Testis (tissue), 3 donors: Measurements from ENCODE around the gene HOXA5. TPM values are rescaled to one million over a fixed set of nuclear protein-coding genes. Genes with fewer than 3 reads are reported as not detected.

Experiments
- DNase-seq: peaks from one replicate; pipeline ENCODE4 v3.0.0-alpha.2; 2019
- H3K27ac ChIP-seq, 2 donors: fragments of 200-600 bp; sonication (generic); one replicate each; pipeline ENCODE4 v1.5.1; 2019
- H3K27me3 ChIP-seq: fragments of 200-600 bp; sonication (generic); one replicate; pipeline ENCODE4 v1.5.1; 2019
- H3K36me3 ChIP-seq: fragments of 200-600 bp; sonication (generic); one replicate; pipeline ENCODE4 v1.5.1; 2017; ENCODE audit warnings: low read depth; ENCODE audit errors: missing control alignments
- H3K4me1 ChIP-seq: fragments of 200-600 bp; sonication (generic); one replicate; pipeline ENCODE4 v1.5.1; 2019
- H3K4me3 ChIP-seq, 2 donors: fragments of 200-600 bp; sonication (generic); one replicate each; pipeline ENCODE4 v1.5.1; 2017 to 2019
- H3K9me3 ChIP-seq: fragments of 200-600 bp; sonication (generic); one replicate; pipeline ENCODE4 v1.5.1; 2017
- CTCF ChIP-seq, 3 experiments: fragments of 450-650 bp in 2 of 3; fragments of 200-600 bp in 1 of 3; sonication (generic) in 1 of 3; IDR thresholded peaks; one replicate each; pipeline ENCODE4 v1.5.1; 2016 to 2019; ENCODE audit warnings: antibody characterized with exemption in 3 of 3, mild to moderate bottlenecking in 2 of 3, moderate library complexity in 1 of 3
- POLR2A ChIP-seq: fragments of 450-650 bp; IDR thresholded peaks from one replicate; pipeline ENCODE4 v1.6.1; 2017; ENCODE audit warnings: antibody characterized with exemption, mild to moderate bottlenecking, moderate library complexity
- WGBS, 2 donors: methylation state at CpG; one replicate each; pipeline ENCODE4 v1.1.5; 2018; 5-methylcytosine and 5-hydroxymethylcytosine counted together
- intact Hi-C: fragments of 100-400 bp; cut with DNase I; formaldehyde crosslinking; loops from one replicate; pipeline ENCODE4 v1.15.1; 2023; ENCODE audit warnings: low total_unique reads
- polyA plus RNA-seq: library from polyadenylated mRNA; stranded (reverse); fragments of 350-450 nt; fragmentation: Illumina TruSeq; extraction: RNeasy Lipid Tissue Mini Kit (QIAGEN cat#74804); gene quantifications from one replicate; pipeline ENCODE4 v1.2.3, GENCODE V29; 2014; ENCODE audit warnings: low read depth, low replicate concordance; ENCODE audit not compliant: insufficient read depth
- total RNA-seq, 2 donors: library from RNA; depleted of rRNA; stranded (reverse); fragments of >200 nt; gene quantifications; one replicate each; pipeline ENCODE4 v1.2.3, GENCODE V29; 2016

HOXA5 gene
- total and polyA plus RNA-seq, 3 donors from 2014 or later = 0.63 to 7.6 TPM; not detected in 1

GRCh38 chr7:27183682-27184336 is 40.3 kb upstream of the HOXA5 start:
- no peak for DNase-seq
- Histone ChIP-seq H3K27ac (no peak overlapping the region), H3K4me1 (peaks cover 7% of the 10 kb centered on the region), H3K4me3 (no peak overlapping the region), H3K9me3 (no peaks in the 10 kb centered on the region), H3K27me3 (peaks cover 8% of the 10 kb centered on the region), H3K36me3 (no peaks in the 10 kb centered on the region)
- TF ChIP-seq CTCF (IDR thresholded peaks at IDR 0.05) (no peak), POLR2A (no peak)
- intact Hi-C loops = no loop called here
- 6 to 7% methylated on average over 30 of the region's 30 CpGs for WGBS, 2 donors

GRCh38 chr7:27182861-27183681 is 39.6 kb upstream of the HOXA5 start:
- Histone ChIP-seq H3K4me1 (peaks cover 7% of the 10 kb centered on the region), H3K4me3 (no peak overlapping the region), H3K27ac (no peak overlapping the region), H3K27me3 (peaks cover 8% of the 10 kb centered on the region), H3K36me3 (no peaks in the 10 kb centered on the region), H3K9me3 (no peaks in the 10 kb centered on the region)
- 10 to 16% methylated on average over 32 to 39 of the region's 39 CpGs for WGBS, 2 donors
- intact Hi-C loops = no loop called here
- no peak for TF ChIP-seq CTCF (IDR thresholded peaks at IDR 0.05)
- TF ChIP-seq POLR2A = no peak
- no peak for DNase-seq

GRCh38 chr7:27182285-27182841 is 38.9 kb upstream of the HOXA5 start:
- H3K27ac ChIP-seq = no peak overlapping the region
- intact Hi-C loops = no loop called here
- H3K36me3 ChIP-seq = no peaks in the 10 kb centered on the region
- H3K4me3 ChIP-seq = no peak overlapping the region
- H3K27me3 ChIP-seq = peaks cover 8% of the 10 kb centered on the region
- no peaks in the 10 kb centered on the region for H3K9me3 ChIP-seq
- H3K4me1 ChIP-seq = peaks cover 7% of the 10 kb centered on the region
- DNase-seq = no peak
- 42 to 43% methylated on average over 3 to 4 of the region's 4 CpGs for WGBS, 2 donors
- TF ChIP-seq CTCF (IDR thresholded peaks at IDR 0.05) (no peak), POLR2A (no peak)

GRCh38 chr7:27181795-27182275 is 38.4 kb upstream of the HOXA5 start:
- Histone ChIP-seq H3K27ac (no peak overlapping the region), H3K27me3 (peaks cover 8% of the 10 kb centered on the region), H3K9me3 (no peaks in the 10 kb centered on the region), H3K36me3 (no peaks in the 10 kb centered on the region), H3K4me3 (no peak overlapping the region), H3K4me1 (peaks cover 7% of the 10 kb centered on the region)
- no peak for TF ChIP-seq POLR2A
- TF ChIP-seq CTCF (IDR thresholded peaks at IDR 0.05) = no peak
- intact Hi-C loops = no loop called here
- WGBS, 2 donors = 70 to 82% methylated on average over 4 of the region's 4 CpGs
- DNase-seq = no peak
